ENCODE data around the gene CDKN2D. TPM values are rescaled to one million over a fixed set of nuclear protein-coding genes. Genes with fewer than 3 reads are reported as not detected.

The CDKN2D gene
- total RNA-seq, 4 donors from 2014 or later, result 5.1 to 18.9 (median 8.4) TPM

GRCh38 chr19:10603873-10604459, 35.2 kb upstream of the CDKN2D start:
- TF ChIP-seq, protein P1, sequence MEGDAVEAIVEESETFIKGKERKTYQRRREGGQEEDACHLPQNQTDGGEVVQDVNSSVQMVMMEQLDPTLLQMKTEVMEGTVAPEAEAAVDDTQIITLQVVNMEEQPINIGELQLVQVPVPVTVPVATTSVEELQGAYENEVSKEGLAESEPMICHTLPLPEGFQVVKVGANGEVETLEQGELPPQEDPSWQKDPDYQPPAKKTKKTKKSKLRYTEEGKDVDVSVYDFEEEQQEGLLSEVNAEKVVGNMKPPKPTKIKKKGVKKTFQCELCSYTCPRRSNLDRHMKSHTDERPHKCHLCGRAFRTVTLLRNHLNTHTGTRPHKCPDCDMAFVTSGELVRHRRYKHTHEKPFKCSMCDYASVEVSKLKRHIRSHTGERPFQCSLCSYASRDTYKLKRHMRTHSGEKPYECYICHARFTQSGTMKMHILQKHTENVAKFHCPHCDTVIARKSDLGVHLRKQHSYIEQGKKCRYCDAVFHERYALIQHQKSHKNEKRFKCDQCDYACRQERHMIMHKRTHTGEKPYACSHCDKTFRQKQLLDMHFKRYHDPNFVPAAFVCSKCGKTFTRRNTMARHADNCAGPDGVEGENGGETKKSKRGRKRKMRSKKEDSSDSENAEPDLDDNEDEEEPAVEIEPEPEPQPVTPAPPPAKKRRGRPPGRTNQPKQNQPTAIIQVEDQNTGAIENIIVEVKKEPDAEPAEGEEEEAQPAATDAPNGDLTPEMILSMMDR (IDR thresholded peaks at IDR 0.05; ENCODE audit: low read depth), result no peak

DNA sequence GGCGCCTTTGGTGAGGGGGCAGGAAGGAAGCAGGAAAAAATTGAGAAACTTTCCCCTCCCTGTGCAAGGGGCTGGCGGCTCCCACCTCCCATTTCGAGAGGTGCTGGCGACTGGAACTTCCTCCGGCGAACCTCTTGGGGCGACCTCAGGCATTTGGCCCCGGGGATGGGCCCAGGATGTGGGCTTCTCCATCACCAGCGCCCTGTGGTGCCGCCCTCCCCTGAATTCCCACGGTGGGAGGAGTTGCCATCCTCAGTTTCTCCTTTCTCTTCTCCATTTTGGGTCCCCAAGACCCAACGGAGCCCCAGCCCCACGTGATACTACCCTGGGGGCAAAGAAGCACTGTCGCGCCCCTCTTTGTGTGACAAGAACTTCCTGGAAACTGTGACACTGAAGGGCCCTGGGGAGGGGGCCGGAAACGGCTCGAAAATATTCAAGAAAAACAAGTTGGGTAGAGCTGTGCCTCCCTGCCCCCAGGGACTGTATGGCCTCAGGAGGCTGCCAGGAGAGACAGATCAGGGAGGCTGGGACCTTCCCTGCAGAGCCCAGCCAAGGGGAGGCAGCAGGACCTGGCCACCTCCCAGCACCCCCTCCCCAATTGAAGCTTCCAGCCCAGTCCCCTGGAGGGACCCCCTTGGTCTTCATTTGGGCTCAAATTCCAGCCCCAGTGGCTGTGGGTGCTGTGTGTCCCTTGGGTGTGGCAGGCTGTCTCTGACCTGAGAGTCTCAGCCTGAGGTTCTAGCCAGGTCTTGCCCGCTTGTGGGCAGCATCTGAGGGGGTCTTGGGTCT, 34.5 kb upstream of the CDKN2D start:
- TF ChIP-seq, protein P1 (IDR thresholded peaks at IDR 0.05; ENCODE audit: low read depth), result no peak

GRCh38 chr19:10602330-10603083, 33.7 kb upstream of the CDKN2D start:
- TF ChIP-seq, protein P1 (IDR thresholded peaks at IDR 0.05; ENCODE audit: low read depth), result no peak

GRCh38 chr19:10601999-10602329, 33.2 kb upstream of the CDKN2D start:
- TF ChIP-seq, protein P1 (IDR thresholded peaks at IDR 0.05; ENCODE audit: low read depth), result no peak

DNA sequence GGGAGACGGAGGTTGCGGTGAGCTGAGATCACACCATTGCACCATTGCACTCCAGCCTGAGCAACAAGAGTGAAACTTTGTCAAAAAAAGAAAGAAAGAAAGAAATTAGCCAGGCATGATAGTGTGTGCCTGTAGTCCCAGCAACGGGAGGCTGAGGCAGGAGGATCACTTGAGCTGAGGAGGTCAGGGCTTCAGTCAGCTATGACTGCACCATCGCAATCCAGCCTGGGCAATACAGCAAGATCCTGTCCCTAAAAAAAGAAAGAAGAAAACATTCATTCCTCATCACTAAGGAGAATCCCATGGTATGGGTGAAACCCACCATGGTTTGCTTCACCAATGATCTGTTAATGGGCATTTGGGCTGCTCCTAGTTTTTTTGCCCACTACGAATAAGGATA, 31.4 kb upstream of the CDKN2D start:
- TF ChIP-seq, protein P1 (IDR thresholded peaks at IDR 0.05; ENCODE audit: low read depth), result no peak

GRCh38 chr19:10593820-10594637, 25.2 kb upstream of the CDKN2D start:
- TF ChIP-seq, protein P1 (IDR thresholded peaks at IDR 0.05; ENCODE audit: low read depth), result no peak
